Ovary (tissue), 3 donors: ENCODE data around the gene PRDM16.

ENCODE experiments used
- EP300 ChIP-seq: sonication (generic); formaldehyde crosslinking; IDR thresholded peaks from one replicate; pipeline ENCODE4 v1.6.1; 2017; ENCODE audit warnings: antibody characterized with exemption
- POLR2A ChIP-seq: fragments of 450-650 bp; IDR thresholded peaks from one replicate; pipeline ENCODE4 v1.6.1; 2017; ENCODE audit warnings: antibody characterized with exemption, mild to moderate bottlenecking, moderate library complexity
- TF ChIP-seq, protein P1 (sequence below), 3 donors: fragments of 450-650 bp in 2 of 3; fragments of 200-600 bp in 1 of 3; IDR thresholded peaks; one replicate each; pipeline versions ENCODE4 v1.5.1 to v1.8.0; 2016 to 2022; ENCODE audit warnings: antibody characterized with exemption in 3 of 3, mild to moderate bottlenecking in 1 of 3
- donor health status: DM: no; HTN: no; CAD: no.

DNA sequence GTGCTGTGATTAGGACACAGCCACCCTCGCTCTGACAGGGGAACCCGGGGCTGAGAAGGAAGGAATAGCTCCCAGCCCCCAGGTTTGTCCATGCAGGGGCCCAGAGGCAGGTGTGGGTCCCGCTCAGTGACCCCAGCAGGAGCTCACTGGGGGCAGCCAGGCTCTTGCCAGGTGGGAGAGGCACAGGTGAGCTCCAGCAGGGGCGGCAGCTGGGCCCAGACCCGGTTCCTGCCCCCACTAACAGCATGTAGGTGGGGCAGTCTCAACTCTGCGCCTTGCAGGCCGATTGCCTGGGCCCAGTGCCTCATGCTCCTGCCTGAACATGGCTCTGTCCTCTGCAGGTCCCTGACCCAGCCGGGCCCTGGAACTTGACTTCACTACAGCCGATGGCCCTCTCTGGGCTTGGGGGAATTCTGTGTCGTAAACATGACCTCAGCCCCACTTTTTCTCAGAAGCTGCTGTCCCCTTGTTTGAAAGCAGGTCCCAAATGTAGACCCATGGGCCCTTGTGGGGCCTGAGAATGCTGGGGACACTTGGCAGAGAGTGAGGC lies 127.0 kb downstream of the PRDM16 start:
- no peak for TF ChIP-seq POLR2A
- no peak for TF ChIP-seq EP300
- TF ChIP-seq, protein P1, sequence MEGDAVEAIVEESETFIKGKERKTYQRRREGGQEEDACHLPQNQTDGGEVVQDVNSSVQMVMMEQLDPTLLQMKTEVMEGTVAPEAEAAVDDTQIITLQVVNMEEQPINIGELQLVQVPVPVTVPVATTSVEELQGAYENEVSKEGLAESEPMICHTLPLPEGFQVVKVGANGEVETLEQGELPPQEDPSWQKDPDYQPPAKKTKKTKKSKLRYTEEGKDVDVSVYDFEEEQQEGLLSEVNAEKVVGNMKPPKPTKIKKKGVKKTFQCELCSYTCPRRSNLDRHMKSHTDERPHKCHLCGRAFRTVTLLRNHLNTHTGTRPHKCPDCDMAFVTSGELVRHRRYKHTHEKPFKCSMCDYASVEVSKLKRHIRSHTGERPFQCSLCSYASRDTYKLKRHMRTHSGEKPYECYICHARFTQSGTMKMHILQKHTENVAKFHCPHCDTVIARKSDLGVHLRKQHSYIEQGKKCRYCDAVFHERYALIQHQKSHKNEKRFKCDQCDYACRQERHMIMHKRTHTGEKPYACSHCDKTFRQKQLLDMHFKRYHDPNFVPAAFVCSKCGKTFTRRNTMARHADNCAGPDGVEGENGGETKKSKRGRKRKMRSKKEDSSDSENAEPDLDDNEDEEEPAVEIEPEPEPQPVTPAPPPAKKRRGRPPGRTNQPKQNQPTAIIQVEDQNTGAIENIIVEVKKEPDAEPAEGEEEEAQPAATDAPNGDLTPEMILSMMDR (IDR thresholded peaks at IDR 0.05), result no peak
